Measurements from ENCODE around the gene TNFSF8.

TNFSF8 gene

GRCh38 chr9:114930056-114930812 is at the start of gene TNFSF8:
Gene TNFSF8 (minus strand): TSS chr9:114930591. CDS start chr9:114930303, 288 bp downstream.
- in situ Hi-C loops (cut with MboI; ENCODE audit: low sequenced_read_pairs) = no loop called here

GRCh38 chr9:114973216-114973615 is 42.8 kb upstream of the TNFSF8 start:
- in situ Hi-C loops (cut with MboI; ENCODE audit: low sequenced_read_pairs) = no loop called here

GRCh38 chr9:114972510-114973136 is 42.2 kb upstream of the TNFSF8 start:
- in situ Hi-C loops (cut with MboI; ENCODE audit: low sequenced_read_pairs) = no loop called here

GRCh38 chr9:114969269-114969668 is 38.9 kb upstream of the TNFSF8 start:
- in situ Hi-C loops (cut with MboI; ENCODE audit: low sequenced_read_pairs) = no loop called here

- in situ Hi-C loops (cut with MboI; ENCODE audit: low sequenced_read_pairs) = no loop called here
Observed at GRCh38 chr9:114968671-114969070, 38.3 kb upstream of the TNFSF8 start.

- in situ Hi-C loops (cut with MboI; ENCODE audit: low sequenced_read_pairs) = no loop called here
Observed at GRCh38 chr9:114965564-114965963, 35.2 kb upstream of the TNFSF8 start.

GRCh38 chr9:114962809-114963208 is 32.4 kb upstream of the TNFSF8 start:
- in situ Hi-C loops (cut with MboI; ENCODE audit: low sequenced_read_pairs) = no loop called here

GRCh38 chr9:114960276-114960675 is 29.9 kb upstream of the TNFSF8 start:
- in situ Hi-C loops (cut with MboI; ENCODE audit: low sequenced_read_pairs) = no loop called here

- in situ Hi-C loops (cut with MboI; ENCODE audit: low sequenced_read_pairs) = no loop called here
Observed at GRCh38 chr9:114958844-114959235, 28.4 kb upstream of the TNFSF8 start.

- in situ Hi-C loops (cut with MboI; ENCODE audit: low sequenced_read_pairs) = no loop called here
Observed at GRCh38 chr9:114958021-114958843, 27.8 kb upstream of the TNFSF8 start.

- in situ Hi-C loops (cut with MboI; ENCODE audit: low sequenced_read_pairs) = no loop called here
Observed at GRCh38 chr9:114957558-114957957, 27.2 kb upstream of the TNFSF8 start.

- in situ Hi-C loops (cut with MboI; ENCODE audit: low sequenced_read_pairs) = no loop called here
Observed at GRCh38 chr9:114954956-114955582, 24.7 kb upstream of the TNFSF8 start.

- in situ Hi-C loops (cut with MboI; ENCODE audit: low sequenced_read_pairs) = no loop called here
Observed at GRCh38 chr9:114953959-114954358, 23.6 kb upstream of the TNFSF8 start.

GRCh38 chr9:114953046-114953445 is 22.7 kb upstream of the TNFSF8 start:
- in situ Hi-C loops (cut with MboI; ENCODE audit: low sequenced_read_pairs) = no loop called here

- in situ Hi-C loops (cut with MboI; ENCODE audit: low sequenced_read_pairs) = no loop called here
Observed at GRCh38 chr9:114950761-114951160, 20.4 kb upstream of the TNFSF8 start.

- in situ Hi-C loops (cut with MboI; ENCODE audit: low sequenced_read_pairs) = no loop called here
Observed at GRCh38 chr9:114947058-114947457, 16.7 kb upstream of the TNFSF8 start.

GRCh38 chr9:114945616-114946412 is 15.4 kb upstream of the TNFSF8 start:
- in situ Hi-C loops (cut with MboI; ENCODE audit: low sequenced_read_pairs) = no loop called here

- in situ Hi-C loops (cut with MboI; ENCODE audit: low sequenced_read_pairs) = no loop called here
Observed at GRCh38 chr9:114941376-114941775, 11.0 kb upstream of the TNFSF8 start.

- in situ Hi-C loops (cut with MboI; ENCODE audit: low sequenced_read_pairs) = no loop called here
Observed at GRCh38 chr9:114938687-114939575, 8.5 kb upstream of the TNFSF8 start.

All from HL-60/S4 treated with phorbol 12-myristate 13-acetate at 8.2 ng/mL for 4 days and 3 days (cell line).